ENCODE measurements around the gene INPP5F.

INPP5F gene

GRCh38 chr10:119872860-119873681, 147.2 kb downstream of the INPP5F start:
- DNase-seq: peak; percentile 88
- in situ Hi-C loops (cut with HindIII; ENCODE audit: low pct_ligation_motif_present, low pct_unique_long_range_greater_than_20kb, low sequenced_read_pairs): no loop called here

- in situ Hi-C loops (cut with HindIII; ENCODE audit: low pct_ligation_motif_present, low pct_unique_long_range_greater_than_20kb, low sequenced_read_pairs): no loop called here
- no peak for DNase-seq
These were observed 152.7 kb downstream of the INPP5F start for GRCh38 chr10:119878524-119878923.
